HG03196 (cell line): ENCODE measurements around the gene NRL.

Experiments
- ATAC-seq: cut with Tn5 transposase; IDR thresholded peaks from one replicate; pipeline ENCODE4 v1.9.1; 2021; ENCODE audit not compliant: unreplicated experiment

NRL gene

DNA sequence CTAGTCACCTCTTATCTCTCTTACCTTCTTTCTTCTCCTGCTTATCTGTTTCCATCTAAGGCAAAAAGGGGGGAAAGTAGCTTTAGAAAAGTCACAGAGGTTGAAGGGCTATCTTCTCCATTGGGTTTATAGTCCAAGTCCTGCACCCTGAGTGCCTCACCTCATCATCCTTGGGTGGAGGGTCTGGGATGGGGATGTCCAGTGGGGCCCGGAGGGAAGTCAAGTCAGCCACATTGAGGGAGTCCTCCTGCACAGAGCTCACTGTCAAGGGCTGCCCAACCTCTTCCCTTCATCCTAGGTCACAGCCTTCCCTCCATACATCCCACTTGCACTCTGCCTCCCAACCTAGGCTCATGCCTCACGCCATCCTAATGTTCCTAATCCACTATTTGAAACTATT is 30.5 kb upstream of the NRL start:
- no peak for ATAC-seq

DNA sequence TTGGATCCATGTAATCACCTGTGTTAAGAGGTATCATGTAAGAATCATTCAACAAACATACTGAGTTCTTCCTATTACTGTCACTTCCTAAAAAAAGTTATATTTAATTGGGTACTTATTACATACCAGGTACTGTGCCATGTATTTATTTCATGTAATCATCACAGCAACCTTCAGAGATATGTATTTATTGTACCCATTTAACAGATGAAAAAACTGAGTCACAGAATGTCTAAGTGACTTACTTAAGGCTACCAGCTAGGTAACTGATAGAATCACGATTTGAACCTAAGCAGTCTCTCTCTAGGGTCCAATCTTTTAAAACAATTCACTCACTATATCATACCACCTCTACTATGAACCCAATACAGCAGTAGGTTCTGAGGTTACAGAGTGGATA is 29.7 kb upstream of the NRL start:
- no peak for ATAC-seq

DNA sequence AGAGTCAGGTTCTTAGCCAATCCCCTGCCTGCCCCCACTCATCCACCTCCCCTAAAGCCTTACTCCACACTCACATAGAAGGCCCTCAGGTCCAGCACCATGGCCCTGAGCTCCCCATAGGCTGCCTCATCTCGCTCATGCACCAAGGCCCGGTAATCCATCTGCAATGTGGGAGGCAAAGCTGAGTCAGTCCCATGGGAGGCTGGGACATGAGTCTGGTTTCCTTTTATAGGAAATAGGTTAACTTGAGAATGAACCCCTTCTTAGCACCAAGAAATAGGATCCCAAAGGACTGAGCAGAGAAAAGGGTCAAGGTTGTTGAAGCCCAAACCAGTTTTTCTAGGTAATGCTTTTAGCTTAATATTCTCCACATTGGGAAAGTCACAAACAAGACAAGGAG is 28.8 kb upstream of the NRL start:
- no peak for ATAC-seq

DNA sequence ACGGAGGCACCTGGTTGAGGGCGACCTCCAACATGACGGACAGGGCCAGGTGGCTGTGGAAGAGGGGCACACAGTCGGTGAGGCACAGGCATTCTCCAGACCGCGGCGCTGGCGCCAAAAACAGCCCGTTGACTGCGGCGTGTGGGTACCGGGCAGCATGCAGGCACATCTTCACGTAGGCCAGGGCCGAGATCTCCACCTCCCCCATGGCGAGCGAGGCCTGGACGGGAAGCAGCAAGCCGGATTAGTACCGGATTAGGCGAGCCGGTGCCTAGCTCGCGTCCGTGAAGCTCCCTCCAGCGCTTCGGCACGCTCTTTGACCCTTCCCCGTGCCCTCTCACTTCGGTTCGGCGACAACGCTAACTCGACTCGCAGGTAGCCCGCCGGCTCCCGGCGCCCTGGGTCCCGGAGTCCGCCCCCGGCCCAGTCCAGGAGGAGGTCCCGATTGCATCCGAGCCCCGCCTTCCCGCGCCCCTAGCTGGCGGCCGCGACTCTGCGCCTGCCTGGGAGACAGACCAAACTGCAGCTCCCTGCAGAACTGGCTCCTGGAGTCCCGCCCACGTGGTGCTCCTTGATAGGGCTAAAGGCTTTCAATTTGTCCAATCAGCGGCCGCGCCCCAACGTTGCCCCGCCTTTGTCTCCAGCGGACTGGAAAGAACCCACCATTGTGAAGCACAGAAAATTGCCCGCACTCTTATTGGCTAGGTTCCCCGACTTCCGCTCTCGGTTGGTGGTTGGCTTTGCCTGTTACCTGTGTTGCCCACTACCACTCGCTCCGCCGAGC is 26.5 kb upstream of the NRL start, which contains the start of gene EMC9:
EMC9 (minus strand) TSS at position 495 of the 784 bp plus-strand sequence; CDS start at position 208, 287 bp downstream.
- peak; percentile 81 for ATAC-seq

DNA sequence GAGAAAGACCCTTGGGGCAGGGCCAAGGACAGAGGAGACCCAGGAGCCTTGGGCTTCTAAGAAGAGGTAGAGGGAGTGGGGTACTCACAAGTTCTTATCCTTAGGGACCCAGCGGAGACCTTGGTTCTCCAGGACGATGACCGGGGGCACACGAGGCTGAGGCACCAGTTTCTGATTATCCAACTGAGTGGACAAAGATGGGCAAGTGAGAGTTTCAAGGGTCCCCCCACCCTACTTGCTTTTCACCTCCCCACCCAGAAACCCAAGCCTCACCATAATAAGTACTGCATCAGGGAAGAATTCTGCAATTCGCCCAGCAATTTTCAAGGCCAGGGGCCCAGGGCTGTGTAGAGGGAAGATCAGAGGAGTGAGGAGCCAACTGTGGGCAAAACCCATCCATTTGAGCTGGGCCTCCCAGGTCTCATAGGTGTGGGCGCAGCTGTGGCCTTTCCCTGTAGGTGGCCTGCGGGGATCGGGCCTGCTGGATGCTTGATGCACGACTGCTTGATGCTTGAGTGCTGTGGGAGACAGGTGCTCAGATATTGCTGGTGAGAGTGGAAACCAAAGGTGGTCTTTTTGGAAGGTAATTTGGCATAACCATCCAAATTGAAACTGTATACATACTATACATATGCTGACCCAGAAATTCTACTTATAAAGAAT is 24.7 kb upstream of the NRL start:
- ATAC-seq = no peak

DNA sequence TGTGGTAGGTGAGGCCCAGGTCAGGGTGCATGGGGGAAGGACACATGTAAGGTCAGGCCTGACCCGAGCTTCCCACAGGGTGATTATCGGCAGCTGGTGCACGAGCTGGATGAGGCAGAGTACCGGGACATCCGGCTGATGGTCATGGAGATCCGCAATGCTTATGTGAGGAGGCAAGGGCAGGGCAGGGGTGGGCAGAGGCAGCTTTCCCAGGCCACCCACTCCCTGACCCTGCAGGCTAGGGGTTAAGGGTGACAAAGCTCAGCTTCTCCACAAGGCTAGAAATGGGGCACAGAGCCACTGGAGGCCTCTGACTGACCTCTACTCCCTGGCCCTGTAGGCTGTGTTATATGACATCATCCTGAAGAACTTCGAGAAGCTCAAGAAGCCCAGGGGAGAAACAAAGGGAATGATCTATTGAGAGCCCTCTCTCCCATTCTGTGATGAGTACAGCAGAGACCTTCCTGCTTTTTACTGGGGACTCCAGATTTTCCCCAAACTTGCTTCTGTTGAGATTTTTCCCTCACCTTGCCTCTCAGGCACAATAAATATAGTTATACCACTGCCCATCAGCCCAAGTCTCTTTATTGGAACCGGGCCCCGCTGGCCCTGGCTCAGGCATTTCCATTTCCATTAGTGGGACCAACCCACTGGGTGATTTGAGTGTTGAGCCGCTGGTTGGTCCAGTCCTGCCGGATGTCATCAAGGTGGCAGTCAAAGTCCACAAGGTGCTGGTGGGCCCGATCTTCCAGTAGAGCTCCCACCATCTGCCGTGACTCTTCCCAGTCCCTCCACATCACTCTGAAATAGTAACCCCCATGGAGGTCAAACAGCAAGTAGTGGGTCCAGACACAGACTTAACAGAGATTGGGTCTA is 23.9 kb upstream of the NRL start:
- no peak for ATAC-seq

DNA sequence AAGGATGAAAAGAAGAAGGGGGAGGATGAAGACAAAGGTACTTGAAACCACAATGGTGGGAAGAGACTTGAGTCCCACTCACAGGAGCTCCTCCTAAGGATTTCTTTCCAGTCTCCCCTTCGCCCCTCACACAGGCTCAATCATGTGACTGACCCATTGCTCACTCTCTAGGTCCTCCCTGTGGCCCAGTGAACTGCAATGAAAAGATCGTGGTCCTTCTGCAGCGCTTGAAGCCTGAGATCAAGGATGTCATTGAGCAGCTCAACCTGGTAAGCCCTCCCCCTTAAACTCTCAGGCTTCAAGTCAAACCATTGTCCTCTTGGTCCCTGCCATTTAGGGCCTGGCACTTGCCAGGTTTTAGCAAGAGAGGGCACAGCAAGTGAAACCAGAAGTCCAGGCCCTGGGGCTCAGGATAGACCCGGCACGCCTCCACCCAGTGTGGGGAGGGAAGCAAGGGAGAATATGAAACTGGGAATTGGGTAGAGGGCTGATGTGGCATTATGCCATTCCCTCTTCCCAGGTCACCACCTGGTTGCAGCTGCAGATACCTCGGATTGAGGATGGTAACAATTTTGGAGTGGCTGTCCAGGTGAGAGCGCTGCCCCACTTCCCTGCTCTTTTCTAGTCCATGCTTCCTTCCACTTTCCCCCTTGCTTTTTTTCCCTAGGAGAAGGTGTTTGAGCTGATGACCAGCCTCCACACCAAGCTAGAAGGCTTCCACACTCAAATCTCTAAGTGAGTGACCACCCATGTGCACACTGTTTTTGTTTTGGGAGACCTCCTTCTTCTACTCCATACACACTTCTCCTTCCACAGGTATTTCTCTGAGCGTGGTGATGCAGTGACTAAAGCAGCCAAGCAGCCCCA is 23.0 kb upstream of the NRL start:
- no peak for ATAC-seq

DNA sequence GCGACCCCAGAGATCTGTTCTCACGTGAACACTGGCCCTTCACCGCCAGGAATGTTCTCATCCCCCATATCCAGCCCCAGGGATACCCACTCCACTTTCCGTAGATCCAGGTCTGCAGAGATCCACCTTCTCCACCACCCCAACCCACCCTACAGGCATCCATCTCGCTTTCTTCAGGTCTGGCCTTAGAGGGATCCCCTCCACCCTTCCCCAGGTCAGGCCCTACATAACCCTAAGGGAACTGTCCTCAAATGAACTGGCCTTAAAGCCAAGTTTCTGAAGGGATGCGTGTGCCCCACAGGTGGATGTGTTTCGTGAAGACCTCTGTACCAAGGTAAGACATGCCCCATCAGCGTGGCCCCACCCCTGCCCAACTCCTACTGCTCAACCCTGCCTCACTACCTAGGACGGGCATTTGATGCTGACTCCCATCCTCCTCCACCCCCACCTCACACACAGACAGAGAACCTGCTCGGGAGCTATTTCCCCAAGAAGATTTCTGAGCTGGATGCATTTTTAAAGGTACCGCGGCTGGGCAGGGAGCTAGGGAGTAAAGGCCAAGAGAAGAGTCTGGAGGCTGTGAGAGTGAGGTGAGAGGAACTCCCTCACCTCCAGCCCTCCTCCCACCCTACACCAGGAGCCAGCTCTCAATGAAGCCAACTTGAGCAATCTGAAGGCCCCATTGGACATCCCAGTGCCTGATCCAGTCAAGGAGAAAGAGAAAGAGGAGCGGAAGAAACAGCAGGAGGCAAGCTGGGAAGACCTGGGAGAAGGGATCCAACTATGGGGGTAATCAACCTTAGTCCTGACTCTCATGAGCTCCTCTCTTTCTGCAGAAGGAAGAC is 22.2 kb upstream of the NRL start:
- ATAC-seq = no peak

DNA sequence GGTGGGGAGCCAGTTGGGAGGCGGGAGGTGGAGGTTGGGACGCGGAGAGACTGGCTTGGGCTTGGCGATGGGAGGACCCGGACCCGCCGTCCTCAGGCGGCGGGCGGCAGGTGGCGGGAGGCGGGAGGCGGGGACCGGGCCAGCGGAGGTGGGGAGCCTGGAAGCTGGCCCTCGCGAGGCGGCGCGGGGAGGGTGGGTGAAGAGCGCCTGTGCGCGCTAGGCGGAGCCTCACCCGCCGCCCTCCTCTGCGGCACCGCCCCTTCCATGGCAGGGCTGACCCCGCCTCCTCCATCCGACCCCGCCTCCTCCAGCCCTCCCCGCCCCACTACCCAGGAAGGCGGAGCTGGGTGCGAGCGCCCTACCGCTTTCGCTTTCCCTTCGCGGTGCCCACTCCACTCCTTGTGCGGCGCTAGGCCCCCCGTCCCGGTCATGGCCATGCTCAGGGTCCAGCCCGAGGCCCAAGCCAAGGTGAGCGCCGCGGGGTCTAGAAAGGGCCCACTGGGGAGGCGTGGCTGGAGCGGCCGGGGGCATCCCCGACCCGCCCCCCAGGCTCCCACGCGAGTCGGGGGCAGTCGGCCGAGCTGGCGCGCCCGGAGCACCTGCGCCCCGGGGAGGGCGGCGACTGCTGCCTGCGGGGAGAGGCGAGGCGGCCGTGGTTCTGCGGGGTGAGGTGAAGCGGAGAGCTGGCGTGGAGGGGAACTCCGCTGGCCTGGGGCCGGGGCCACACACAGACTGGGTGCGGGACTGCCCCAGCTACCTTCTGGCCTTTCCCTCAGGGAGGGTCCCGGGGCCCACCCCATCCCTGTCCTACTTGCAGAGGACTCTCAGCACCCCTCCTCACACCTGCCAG is 21.3 kb upstream of the NRL start, which contains the start of gene PSME1:
PSME1 (plus strand) TSS at position 361 of the 850 bp plus-strand sequence; CDS start at position 430, 69 bp downstream.
- ATAC-seq = peak; percentile 78

DNA sequence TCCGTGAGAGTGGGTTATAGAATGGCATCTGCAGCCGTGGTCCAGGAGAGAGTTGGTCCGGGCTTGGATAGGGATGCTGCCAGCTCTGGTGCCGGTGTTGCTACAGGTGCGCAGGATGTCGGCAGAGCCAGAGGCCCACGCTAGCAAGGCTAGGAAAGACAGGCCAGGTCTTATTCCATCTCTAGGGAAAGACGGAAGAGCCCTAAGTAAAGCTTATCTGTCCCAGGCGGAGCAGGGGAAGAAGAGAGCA is 20.8 kb upstream of the NRL start:
- peak; percentile 2 for ATAC-seq

DNA sequence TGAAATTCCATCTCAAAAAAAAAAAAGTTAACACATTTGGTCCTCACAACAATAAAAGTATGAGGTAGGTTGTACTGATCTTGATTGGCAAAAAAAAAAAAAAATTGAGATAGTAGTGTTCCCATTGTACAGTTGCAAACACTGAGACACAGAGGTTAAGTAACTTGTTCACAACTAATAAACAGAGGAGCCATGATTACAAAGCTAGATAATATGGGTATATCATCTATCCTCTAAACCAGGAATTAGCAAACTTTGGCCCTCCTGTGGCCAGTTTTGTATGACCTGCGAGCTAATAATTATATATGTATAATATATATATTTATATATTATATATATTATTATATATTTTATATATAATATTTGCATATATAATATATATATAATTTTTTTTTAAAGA is 19.0 kb upstream of the NRL start:
- no peak for ATAC-seq

DNA sequence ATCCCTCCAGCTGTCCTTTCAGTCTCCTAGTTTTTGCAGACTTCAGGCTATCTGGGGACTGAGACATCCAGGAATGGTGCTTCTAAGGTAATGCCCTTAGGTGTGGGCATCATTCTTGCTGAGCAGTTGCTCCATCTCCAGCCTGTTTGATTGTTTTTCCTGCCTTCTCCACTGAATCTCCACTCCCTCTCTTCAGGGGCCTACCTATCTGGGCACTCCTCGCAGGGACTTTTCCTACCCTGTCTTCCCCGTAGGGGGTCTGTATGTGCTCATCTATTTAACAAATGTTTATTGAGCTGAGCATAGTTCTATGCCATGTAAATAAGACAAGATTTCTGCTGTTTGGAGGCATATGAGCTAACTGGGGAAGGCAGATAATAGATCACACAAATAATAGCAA is 18.2 kb upstream of the NRL start:
- ATAC-seq = no peak

DNA sequence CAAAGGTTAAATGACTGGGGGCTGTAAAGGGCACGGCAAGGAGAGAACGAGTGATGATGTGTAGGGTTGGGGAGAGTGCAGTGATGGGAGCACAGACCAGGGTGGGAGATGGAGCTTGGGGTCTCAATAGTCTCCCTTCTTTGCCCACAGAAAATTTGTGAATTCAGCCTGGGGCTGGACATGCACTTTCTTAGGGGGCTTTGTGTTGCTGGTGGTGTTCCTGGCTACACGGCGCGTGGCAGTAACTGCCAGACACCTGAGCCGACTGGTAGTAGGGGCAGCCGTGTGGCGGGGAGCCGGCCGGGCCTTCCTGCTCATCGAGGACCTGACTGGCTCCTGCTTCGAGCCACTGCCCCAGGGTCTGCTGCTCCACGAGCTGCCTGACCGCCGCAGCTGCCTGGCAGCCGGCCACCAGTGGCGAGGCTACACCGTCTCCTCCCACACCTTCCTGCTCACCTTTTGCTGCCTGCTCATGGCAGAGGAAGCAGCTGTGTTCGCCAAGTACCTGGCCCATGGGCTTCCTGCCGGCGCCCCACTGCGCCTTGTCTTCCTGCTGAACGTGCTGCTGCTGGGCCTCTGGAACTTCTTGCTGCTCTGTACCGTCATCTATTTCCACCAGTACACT is 17.4 kb upstream of the NRL start:
- ATAC-seq = no peak

DNA sequence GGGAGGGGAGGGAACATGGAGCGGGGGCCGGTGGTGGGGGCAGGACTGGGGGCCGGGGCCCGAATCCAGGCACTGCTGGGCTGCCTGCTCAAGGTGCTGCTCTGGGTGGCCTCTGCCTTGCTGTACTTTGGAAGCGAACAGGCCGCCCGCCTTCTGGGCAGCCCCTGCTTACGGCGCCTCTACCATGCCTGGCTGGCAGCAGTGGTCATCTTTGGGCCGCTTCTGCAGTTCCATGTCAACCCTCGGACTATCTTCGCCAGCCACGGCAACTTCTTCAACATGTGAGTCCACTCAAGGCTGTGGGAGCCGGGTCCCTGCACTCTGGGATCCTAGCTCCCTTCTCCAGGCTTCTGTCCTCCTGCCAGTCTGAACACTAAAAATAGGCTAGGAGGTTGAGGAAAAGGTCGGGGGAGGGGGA is 16.8 kb upstream of the NRL start:
- ATAC-seq = no peak

DNA sequence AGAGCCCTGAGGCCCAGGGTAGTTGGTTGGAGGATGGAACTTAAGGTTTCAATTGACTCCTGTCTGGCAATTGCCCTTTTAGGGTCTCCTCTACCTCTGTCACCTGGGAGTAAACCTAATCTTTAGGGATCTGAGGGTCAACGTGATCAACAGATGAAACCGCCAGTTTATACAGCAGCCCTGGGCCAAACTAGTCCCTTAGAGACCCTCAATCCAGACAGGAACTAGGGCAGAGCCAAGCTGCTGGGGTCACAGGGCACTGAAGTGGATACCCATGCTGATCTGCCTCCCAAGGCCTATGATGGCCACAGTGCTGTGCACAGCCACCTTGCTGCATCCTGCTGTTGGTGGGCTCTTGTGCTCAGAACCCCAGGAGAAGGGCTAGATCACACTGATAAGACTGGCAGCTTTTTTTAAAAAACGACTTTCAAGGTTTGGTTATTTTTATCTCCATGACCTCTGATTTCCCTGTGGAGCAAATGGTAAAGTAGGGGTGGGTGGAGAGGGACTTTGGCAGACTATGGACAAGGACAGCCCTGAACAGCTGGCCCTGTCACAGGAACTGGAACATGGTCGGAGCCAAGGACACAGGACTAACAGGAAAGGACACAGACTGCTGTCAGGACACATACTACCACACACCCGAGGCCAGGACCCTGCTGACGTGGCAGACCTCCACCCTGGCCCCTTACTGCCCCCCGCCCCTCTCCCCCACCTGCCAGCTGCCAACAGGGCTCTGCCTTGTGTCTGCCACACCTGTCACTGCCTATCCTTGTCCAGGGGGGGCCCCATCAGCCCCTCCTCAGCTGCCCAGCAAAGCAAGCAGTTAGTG is 16.2 kb upstream of the NRL start:
- ATAC-seq = no peak

DNA sequence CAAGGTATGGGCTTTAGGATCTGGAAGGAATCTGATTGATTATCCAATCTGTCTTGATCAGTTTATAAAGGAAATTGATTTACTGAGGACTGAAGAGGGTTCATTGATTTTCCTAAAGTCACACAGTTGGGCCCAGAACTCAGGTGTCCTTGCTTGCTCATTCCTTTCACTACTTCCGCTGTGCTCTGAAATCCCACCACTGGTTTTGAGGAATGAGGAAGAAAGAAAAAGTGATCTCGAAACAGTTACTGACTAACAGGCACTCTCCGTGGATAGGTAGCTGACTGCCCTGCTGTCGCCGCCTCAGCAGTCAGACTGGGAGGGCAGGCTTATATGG is 15.6 kb upstream of the NRL start, which contains the start of gene FITM1:
FITM1 (plus strand) TSS at position 280 of the 337 bp plus-strand sequence. CDS start 905 bp downstream, outside the sequence.
- ATAC-seq = no peak

DNA sequence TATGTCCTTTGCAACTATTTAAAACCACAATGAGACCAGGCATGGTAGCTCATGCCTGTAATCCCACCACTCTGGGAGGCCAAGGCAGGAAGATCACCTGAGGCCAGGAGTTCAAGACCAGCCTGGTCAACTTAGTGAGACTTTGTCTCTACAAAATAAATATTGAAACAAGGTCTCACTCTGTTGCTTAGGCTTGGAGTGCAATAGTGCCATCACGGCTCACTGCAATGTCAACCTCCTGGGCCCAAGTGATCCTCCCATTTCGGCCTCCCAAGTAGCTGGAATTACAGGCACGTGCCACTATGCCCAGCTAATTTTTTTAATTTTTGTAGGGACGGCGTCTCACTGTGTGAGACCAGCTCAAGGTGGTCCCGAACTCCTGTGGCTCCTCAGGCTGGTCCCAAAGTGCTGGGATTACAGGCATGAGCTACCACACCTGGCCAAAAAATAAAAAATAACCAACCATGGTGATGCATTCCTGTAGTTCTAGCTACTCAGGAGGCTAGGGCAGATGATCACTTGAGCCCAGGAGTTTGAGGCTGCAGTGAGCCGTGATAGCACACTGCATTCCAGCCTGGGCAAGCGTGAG is 14.8 kb upstream of the NRL start:
- ATAC-seq = no peak
